ENCODE data around the gene MISP3.

Gene MISP3

GRCh38 chr19:14053032-14053431 is 19.6 kb upstream of the MISP3 start:
- no peaks in the 10 kb centered on the region for H4K20me1 ChIP-seq (ENCODE audit: control insufficient read depth, insufficient read depth, low read depth, low read length)
- peaks cover 10% of the 10 kb centered on the region for H3K36me3 ChIP-seq (ENCODE audit: control insufficient read depth, low read length)
- no peaks in the 10 kb centered on the region for H3K79me2 ChIP-seq (ENCODE audit: control insufficient read depth, low read length)
- H3K9me2 ChIP-seq (replicated peaks; ENCODE audit: control insufficient read depth, low read length) = no peaks in the 10 kb centered on the region
- TF ChIP-seq CTCF (IDR thresholded peaks at IDR 0.05; ENCODE audit: low read depth, low read length, poor library complexity, severe bottlenecking) = no peak
- no peak for TF ChIP-seq EZH2phosphoT487 (IDR thresholded peaks at IDR 0.05; ENCODE audit: borderline replicate concordance, low read length)
- H3K27ac ChIP-seq (ENCODE audit: low read depth, low read length) = no peak overlapping the region
- peaks cover 3% of the 10 kb centered on the region; the same call in 1 of the 2 replicates for H3K9me3 ChIP-seq (ENCODE audit: control insufficient read depth, insufficient read depth, low read length)
- no peak overlapping the region for H3K4me2 ChIP-seq (ENCODE audit: low read length)
- H3K27me3 ChIP-seq (ENCODE audit: control insufficient read depth, low read length) = peaks cover 14% of the 10 kb centered on the region
- no peak overlapping the region for H3K4me3 ChIP-seq (ENCODE audit: low read length)
- H3F3A ChIP-seq (ENCODE audit: control insufficient read depth, insufficient read depth) = no peaks in the 10 kb centered on the region
- H3K4me1 ChIP-seq (ENCODE audit: control insufficient read depth, low read length) = peaks cover 5% of the 10 kb centered on the region

- H3K79me2 ChIP-seq (ENCODE audit: control insufficient read depth, low read length) = no peaks in the 10 kb centered on the region
- H3K27me3 ChIP-seq (ENCODE audit: control insufficient read depth, low read length) = peaks cover 18% of the 10 kb centered on the region
- no peak overlapping the region for H3K4me3 ChIP-seq (ENCODE audit: low read length)
- no peak for TF ChIP-seq EZH2phosphoT487 (IDR thresholded peaks at IDR 0.05; ENCODE audit: borderline replicate concordance, low read length)
- no peak for TF ChIP-seq CTCF (IDR thresholded peaks at IDR 0.05; ENCODE audit: low read depth, low read length, poor library complexity, severe bottlenecking)
- peaks cover 8% of the 10 kb centered on the region for H3K4me1 ChIP-seq (ENCODE audit: control insufficient read depth, low read length)
- H3K9me2 ChIP-seq (replicated peaks; ENCODE audit: control insufficient read depth, low read length) = no peaks in the 10 kb centered on the region
- H4K20me1 ChIP-seq (ENCODE audit: control insufficient read depth, insufficient read depth, low read depth, low read length) = no peaks in the 10 kb centered on the region
- H3F3A ChIP-seq (ENCODE audit: control insufficient read depth, insufficient read depth) = no peaks in the 10 kb centered on the region
- H3K4me2 ChIP-seq (ENCODE audit: low read length) = no peak overlapping the region
- no peaks in the 10 kb centered on the region for H3K9me3 ChIP-seq (ENCODE audit: control insufficient read depth, insufficient read depth, low read length)
- no peak overlapping the region for H3K27ac ChIP-seq (ENCODE audit: low read depth, low read length)
- peaks cover 7% of the 10 kb centered on the region for H3K36me3 ChIP-seq (ENCODE audit: control insufficient read depth, low read length)
Measured at GRCh38 chr19:14053500-14053899, 19.1 kb upstream of the MISP3 start.

DNA sequence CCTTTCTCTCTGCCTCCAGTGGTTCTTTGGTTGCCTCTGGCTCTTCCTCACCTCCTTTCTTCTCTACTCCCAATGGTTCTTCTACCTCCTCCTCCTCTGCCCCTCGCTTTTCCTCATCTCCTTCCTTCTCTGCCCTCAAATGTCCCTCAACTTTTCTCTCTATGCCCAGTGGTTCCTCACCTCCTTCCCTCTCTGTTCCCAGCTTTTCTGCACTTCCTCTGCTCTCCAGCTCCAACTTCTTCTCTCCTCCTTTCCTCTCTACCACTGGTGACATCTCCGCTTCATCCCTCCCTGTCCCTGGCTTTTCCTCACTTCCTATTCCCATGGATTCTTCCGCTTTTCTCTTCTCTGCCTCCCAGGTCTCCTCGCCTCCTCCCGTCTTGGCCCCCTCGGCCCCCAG is 18.5 kb upstream of the MISP3 start:
- Histone ChIP-seq H3K4me1 (ENCODE audit: control insufficient read depth, low read length) (peaks cover 14% of the 10 kb centered on the region), H3K27me3 (ENCODE audit: control insufficient read depth, low read length) (peaks cover 23% of the 10 kb centered on the region), H3F3A (ENCODE audit: control insufficient read depth, insufficient read depth) (no peaks in the 10 kb centered on the region), H4K20me1 (ENCODE audit: control insufficient read depth, insufficient read depth, low read depth, low read length) (no peaks in the 10 kb centered on the region), H3K4me2 (ENCODE audit: low read length) (no peak overlapping the region), H3K36me3 (ENCODE audit: control insufficient read depth, low read length) (peaks cover 2% of the 10 kb centered on the region), H3K27ac (ENCODE audit: low read depth, low read length) (no peak overlapping the region), H3K4me3 (ENCODE audit: low read length) (no peak overlapping the region), H3K9me3 (ENCODE audit: control insufficient read depth, insufficient read depth, low read length) (no peaks in the 10 kb centered on the region), H3K79me2 (ENCODE audit: control insufficient read depth, low read length) (no peaks in the 10 kb centered on the region), H3K9me2 (replicated peaks; ENCODE audit: control insufficient read depth, low read length) (no peaks in the 10 kb centered on the region)
- TF ChIP-seq CTCF (IDR thresholded peaks at IDR 0.05; ENCODE audit: low read depth, low read length, poor library complexity, severe bottlenecking) = no peak
- no peak for TF ChIP-seq EZH2phosphoT487 (IDR thresholded peaks at IDR 0.05; ENCODE audit: borderline replicate concordance, low read length)

DNA sequence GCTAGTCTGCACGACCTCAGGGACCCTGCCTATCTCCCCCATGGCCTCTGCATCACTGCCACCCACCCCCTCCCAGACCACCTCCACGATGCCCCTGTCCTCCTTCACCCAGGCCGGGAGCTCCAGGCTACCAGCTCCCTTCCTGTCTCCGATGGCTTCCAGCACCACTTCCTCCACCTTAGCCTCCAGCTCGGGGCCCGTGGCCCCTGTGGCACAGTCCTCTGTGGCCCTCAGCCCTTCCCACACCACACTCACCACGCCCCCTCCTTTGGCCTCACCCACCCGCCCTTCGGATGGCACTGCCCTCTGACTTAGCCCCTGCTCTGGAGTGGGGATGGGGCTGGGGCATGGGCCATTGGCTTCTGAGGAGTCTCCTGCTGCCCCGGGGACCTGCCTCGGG is 17.9 kb upstream of the MISP3 start:
- TF ChIP-seq CTCF (IDR thresholded peaks at IDR 0.05; ENCODE audit: low read depth, low read length, poor library complexity, severe bottlenecking) = no peak
- no peak for TF ChIP-seq EZH2phosphoT487 (IDR thresholded peaks at IDR 0.05; ENCODE audit: borderline replicate concordance, low read length)
- no peak overlapping the region for H3K4me3 ChIP-seq (ENCODE audit: low read length)
- H4K20me1 ChIP-seq (ENCODE audit: control insufficient read depth, insufficient read depth, low read depth, low read length) = no peaks in the 10 kb centered on the region
- no peaks in the 10 kb centered on the region for H3K36me3 ChIP-seq (ENCODE audit: control insufficient read depth, low read length)
- no peaks in the 10 kb centered on the region for H3K9me2 ChIP-seq (replicated peaks; ENCODE audit: control insufficient read depth, low read length)
- H3F3A ChIP-seq (ENCODE audit: control insufficient read depth, insufficient read depth) = no peaks in the 10 kb centered on the region
- no peak overlapping the region for H3K27ac ChIP-seq (ENCODE audit: low read depth, low read length)
- H3K79me2 ChIP-seq (ENCODE audit: control insufficient read depth, low read length) = no peaks in the 10 kb centered on the region
- H3K27me3 ChIP-seq (ENCODE audit: control insufficient read depth, low read length) = peaks cover 23% of the 10 kb centered on the region
- H3K9me3 ChIP-seq (ENCODE audit: control insufficient read depth, insufficient read depth, low read length) = no peaks in the 10 kb centered on the region
- no peak overlapping the region for H3K4me2 ChIP-seq (ENCODE audit: low read length)
- H3K4me1 ChIP-seq (ENCODE audit: control insufficient read depth, low read length) = peaks cover 19% of the 10 kb centered on the region

Data from DOHH2 (cell line).